ENCODE measurements around the gene GCGR. TPM values are rescaled to one million over a fixed set of nuclear protein-coding genes. Genes with fewer than 3 reads are reported as not detected.
A peak's percentile ranks its signal among the peaks of the same experiment; 100 is the strongest.

GCGR gene
- total RNA-seq, 2 experiments from 2014 or later: not detected

GRCh38 chr17:81819708-81820107, 15.8 kb downstream of the GCGR start:
- Mint-ChIP-seq H3K27me3 (peaks cover 3% of the 10 kb centered on the region), H3K9me3 (no peaks in the 10 kb centered on the region), H3K4me3 (no peak overlapping the region), H3K27ac (no peak overlapping the region), H3K4me1 (peaks cover 4% of the 10 kb centered on the region), H3K36me3 (no peaks in the 10 kb centered on the region)
- DNase-seq: no peak
- ATAC-seq (ENCODE audit: low read depth): no peak
- POLR2A ChIA-PET: interaction anchor here (0.9 kb wide), 1 partner anchor 8 kb away, joined by 3 read pairs; no protein-coding TSS in a partner anchor

- POLR2A ChIA-PET: no interaction called here
- Mint-ChIP-seq H3K4me3 (no peak overlapping the region), H3K27ac (no peak overlapping the region), H3K9me3 (no peaks in the 10 kb centered on the region), H3K27me3 (peaks cover 3% of the 10 kb centered on the region), H3K4me1 (peaks cover 4% of the 10 kb centered on the region), H3K36me3 (peaks cover under 1% of the 10 kb centered on the region)
- DNase-seq (no peak), ATAC-seq (ENCODE audit: low read depth) (no peak)
Observed at GRCh38 chr17:81821147-81821546, 17.2 kb downstream of the GCGR start.

DNA sequence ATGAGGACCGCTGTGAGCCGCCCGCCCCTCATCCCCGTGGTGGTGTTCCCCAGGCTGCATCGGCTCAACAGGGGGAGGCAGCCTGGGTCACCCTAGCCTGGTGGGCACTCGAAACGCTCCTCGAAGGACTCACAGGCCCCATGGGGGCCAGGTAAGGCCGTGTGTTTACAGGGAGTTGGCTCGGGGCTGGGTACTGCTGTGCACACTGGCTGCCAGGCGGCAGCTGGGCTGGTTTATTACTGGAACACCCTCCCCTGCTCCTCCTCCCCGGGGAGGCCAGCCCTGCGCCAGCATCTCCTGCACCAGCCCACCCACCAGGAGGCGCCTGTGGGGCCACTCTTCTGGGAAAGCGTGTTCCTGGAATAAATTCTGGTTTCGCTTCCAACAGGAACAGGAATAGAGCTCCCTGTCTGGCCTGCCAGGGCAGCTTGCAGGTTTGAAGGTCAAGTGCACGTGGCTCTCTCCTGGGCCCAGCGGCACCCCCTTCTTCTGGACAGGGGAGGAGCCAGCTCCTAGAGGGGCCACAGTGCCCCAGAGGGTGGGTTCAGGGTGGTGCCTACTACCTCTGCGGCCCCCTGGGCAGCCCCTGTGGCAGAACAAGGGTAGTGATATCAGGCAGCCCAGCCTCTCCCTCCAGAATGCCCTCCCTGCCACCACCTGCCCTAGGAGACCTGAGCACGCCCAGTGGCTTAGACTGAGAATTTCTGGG, 17.8 kb downstream of the GCGR start:
- no peak for DNase-seq
- POLR2A ChIA-PET: interaction anchor here (1.0 kb wide), 1 partner anchor 12 kb away, joined by 4 read pairs; the partner anchor contains the start of gene MCRIP1
- H3K27me3 Mint-ChIP-seq: peaks cover 3% of the 10 kb centered on the region
- no peaks in the 10 kb centered on the region for H3K9me3 Mint-ChIP-seq
- no peak overlapping the region for H3K27ac Mint-ChIP-seq
- ATAC-seq (ENCODE audit: low read depth): peak; percentile 36
- peaks cover 4% of the 10 kb centered on the region for H3K4me1 Mint-ChIP-seq
- peaks cover 1% of the 10 kb centered on the region for H3K36me3 Mint-ChIP-seq
- no peak overlapping the region for H3K4me3 Mint-ChIP-seq

DNA sequence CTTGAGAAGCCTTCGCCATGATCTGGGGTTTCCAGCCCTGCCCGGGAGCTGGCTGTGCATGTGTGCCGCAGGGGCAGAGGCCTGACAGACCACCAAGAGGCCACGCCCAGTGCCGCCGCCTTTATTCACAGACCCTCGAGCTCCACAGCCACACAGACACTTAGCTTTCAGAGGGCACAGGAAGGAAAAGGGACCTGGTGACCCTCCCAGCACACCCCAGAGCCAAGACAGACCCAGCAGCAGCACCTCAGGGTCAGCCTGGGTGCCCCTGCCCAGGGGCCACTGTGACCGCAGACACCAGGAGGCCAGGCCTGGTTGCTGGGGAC, 18.3 kb downstream of the GCGR start:
- Mint-ChIP-seq H3K36me3 (peaks cover 1% of the 10 kb centered on the region), H3K27me3 (peaks cover 3% of the 10 kb centered on the region), H3K9me3 (no peaks in the 10 kb centered on the region), H3K4me1 (peaks cover 4% of the 10 kb centered on the region), H3K4me3 (no peak overlapping the region), H3K27ac (no peak overlapping the region)
- no peak for ATAC-seq (ENCODE audit: low read depth)
- POLR2A ChIA-PET: interaction anchor here (0.6 to 1.0 kb wide), 2 partner anchors 11 to 15 kb away, joined by 3 to 4 read pairs; partner anchors contain the start of gene MCRIP1
- DNase-seq: no peak

- H3K4me1 Mint-ChIP-seq: peaks cover 4% of the 10 kb centered on the region
- no peak overlapping the region for H3K27ac Mint-ChIP-seq
- no peak overlapping the region for H3K4me3 Mint-ChIP-seq
- no peak for ATAC-seq (ENCODE audit: low read depth)
- H3K9me3 Mint-ChIP-seq: no peaks in the 10 kb centered on the region
- no peaks in the 10 kb centered on the region for H3K27me3 Mint-ChIP-seq
- DNase-seq: no peak
- POLR2A ChIA-PET: interaction anchor here (0.6 to 1.9 kb wide), 2 partner anchors 10 to 16 kb away, joined by 3 to 4 read pairs; partner anchors contain the start of gene MCRIP1
- peaks cover 1% of the 10 kb centered on the region for H3K36me3 Mint-ChIP-seq
Observed at GRCh38 chr17:81822996-81823819, 19.3 kb downstream of the GCGR start.

GRCh38 chr17:81823820-81824550, 20.0 kb downstream of the GCGR start:
- DNase-seq: no peak
- POLR2A ChIA-PET: interaction anchor here (1.9 kb wide), 1 partner anchor 9 kb away, joined by 4 read pairs; the partner anchor contains the start of gene MCRIP1
- Mint-ChIP-seq H3K36me3 (peaks cover 1% of the 10 kb centered on the region), H3K4me1 (peaks cover 6% of the 10 kb centered on the region), H3K9me3 (no peaks in the 10 kb centered on the region), H3K27me3 (no peaks in the 10 kb centered on the region), H3K27ac (no peak overlapping the region), H3K4me3 (no peak overlapping the region)
- no peak for ATAC-seq (ENCODE audit: low read depth)

DNA sequence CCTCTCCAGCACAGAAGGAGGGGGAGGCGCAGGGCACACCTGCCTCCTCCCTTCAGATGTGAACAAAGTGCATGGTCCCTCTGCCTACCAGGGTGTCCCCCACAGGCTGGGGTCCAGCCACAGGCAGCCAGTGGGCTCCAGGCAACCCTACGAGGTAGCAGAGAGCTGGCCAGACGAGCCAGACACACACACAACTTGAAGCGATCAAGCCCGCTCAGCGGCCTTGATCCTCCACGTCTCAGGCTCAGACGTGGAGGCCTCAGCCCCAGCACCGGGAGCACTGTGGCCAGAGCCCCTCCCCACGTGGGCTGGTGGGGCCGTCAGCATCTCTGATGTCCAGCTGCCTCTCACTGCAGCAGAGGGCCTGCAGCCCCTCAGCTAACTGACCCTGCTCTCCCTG, 20.6 kb downstream of the GCGR start:
- no peak for DNase-seq
- no peaks in the 10 kb centered on the region for H3K9me3 Mint-ChIP-seq
- H3K27ac Mint-ChIP-seq: no peak overlapping the region
- no peak overlapping the region for H3K4me3 Mint-ChIP-seq
- no peaks in the 10 kb centered on the region for H3K27me3 Mint-ChIP-seq
- POLR2A ChIA-PET: interaction anchor here (1.9 kb wide), 1 partner anchor 8 kb away, joined by 4 read pairs; the partner anchor contains the start of gene MCRIP1
- peaks cover 1% of the 10 kb centered on the region for H3K36me3 Mint-ChIP-seq
- ATAC-seq (ENCODE audit: low read depth): no peak
- H3K4me1 Mint-ChIP-seq: peaks cover 6% of the 10 kb centered on the region

DNA sequence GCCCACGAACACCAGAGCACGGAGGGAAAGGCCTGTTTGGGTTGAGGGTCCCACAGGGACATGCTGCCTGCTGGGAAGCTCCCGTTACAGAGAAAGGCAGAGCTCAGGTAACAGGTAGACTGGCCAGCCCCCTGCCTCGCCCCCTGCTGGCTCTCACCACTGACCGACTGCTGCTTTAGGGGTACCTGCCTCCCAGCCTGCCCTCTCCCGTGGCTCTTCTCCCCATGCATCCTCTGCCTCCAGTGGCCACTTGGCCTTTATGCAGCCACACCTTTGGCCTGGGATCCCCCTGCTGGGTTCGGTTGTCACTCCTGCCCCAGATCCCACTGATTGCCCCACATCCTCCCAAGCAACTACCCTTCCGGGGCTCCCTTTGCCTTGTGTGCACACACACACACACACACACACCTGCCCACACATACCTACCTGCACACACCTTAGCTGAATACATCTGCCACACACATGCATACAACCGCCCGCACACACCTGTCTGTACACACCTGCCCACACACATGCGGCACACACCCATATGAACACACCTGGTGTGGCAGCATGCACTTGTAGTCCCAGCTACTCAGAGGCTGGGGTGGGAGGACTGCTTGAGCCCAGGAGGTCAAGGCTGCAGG, 22.0 kb downstream of the GCGR start:
- no peaks in the 10 kb centered on the region for H3K27me3 Mint-ChIP-seq
- H3K36me3 Mint-ChIP-seq: peaks cover 1% of the 10 kb centered on the region
- ATAC-seq (ENCODE audit: low read depth): no peak
- H3K4me3 Mint-ChIP-seq: no peak overlapping the region
- H3K4me1 Mint-ChIP-seq: peaks cover 6% of the 10 kb centered on the region
- no peak for DNase-seq
- no peaks in the 10 kb centered on the region for H3K9me3 Mint-ChIP-seq
- H3K27ac Mint-ChIP-seq: peak overlapping the region; percentile 58
- POLR2A ChIA-PET: no interaction called here

DNA sequence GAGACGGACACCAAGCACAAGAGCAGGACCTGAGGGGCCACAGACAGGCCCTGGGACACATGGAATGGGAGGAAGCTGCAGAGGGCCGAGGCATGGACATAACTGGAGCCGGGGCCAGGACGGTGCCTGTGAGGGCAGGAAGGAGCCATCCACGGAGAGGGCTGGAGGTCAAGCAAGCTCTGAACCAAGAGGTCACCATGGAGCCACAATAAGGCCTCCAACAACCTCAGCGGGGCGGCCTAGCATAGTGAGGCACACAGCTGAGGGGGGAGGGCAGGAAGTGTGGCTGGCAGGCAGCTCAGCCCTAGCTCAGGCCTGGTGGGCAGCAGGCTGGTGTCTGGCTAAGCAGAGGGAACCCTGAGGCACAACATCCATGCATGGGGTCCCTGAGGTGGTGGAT, 24.7 kb downstream of the GCGR start:
- POLR2A ChIA-PET: interaction anchor here (0.6 kb wide), 1 partner anchor 389 kb away, joined by 3 read pairs; no protein-coding TSS in a partner anchor
- DNase-seq (no peak), ATAC-seq (ENCODE audit: low read depth) (no peak)
- Mint-ChIP-seq H3K4me3 (no peak overlapping the region), H3K27ac (no peak overlapping the region), H3K36me3 (peaks cover 3% of the 10 kb centered on the region), H3K27me3 (no peaks in the 10 kb centered on the region), H3K9me3 (no peaks in the 10 kb centered on the region), H3K4me1 (peaks cover 17% of the 10 kb centered on the region)

GRCh38 chr17:81829858-81830257, 25.9 kb downstream of the GCGR start:
- H3K9me3 Mint-ChIP-seq: no peaks in the 10 kb centered on the region
- peaks cover 17% of the 10 kb centered on the region for H3K4me1 Mint-ChIP-seq
- no peaks in the 10 kb centered on the region for H3K27me3 Mint-ChIP-seq
- H3K36me3 Mint-ChIP-seq: peaks cover 3% of the 10 kb centered on the region
- H3K27ac Mint-ChIP-seq: no peak overlapping the region
- H3K4me3 Mint-ChIP-seq: no peak overlapping the region
- POLR2A ChIA-PET: no interaction called here
- ATAC-seq (ENCODE audit: low read depth) (no peak), DNase-seq (no peak)

DNA sequence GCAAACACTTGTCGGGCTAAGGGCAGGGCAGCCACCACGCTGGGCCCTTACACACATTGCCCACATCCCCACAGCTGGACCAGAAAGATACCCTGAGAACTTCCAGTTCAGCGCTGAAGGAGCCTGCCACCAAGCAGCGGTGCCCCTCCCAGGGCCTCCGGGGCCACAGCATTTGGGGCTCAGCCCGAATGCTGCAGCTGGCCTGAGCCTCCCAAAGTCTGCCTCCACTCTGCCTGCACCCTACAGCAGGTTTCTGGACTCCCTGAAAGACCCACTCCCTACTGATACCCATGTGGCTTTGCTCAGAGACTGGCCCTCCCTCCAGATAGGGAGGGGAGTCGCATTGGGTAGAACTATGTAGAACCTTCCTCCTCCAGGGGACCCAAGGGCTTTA, 27.6 kb downstream of the GCGR start:
- DNase-seq (no peak), ATAC-seq (ENCODE audit: low read depth) (no peak)
- peak overlapping the region; percentile 98 for H3K4me3 Mint-ChIP-seq
- H3K27ac Mint-ChIP-seq: peak overlapping the region; percentile 97
- H3K4me1 Mint-ChIP-seq: peaks cover 21% of the 10 kb centered on the region
- no peaks in the 10 kb centered on the region for H3K9me3 Mint-ChIP-seq
- POLR2A ChIA-PET: interaction anchor here (0.9 to 1.0 kb wide), 2 partner anchors 119 to 129 kb away, joined by 3 read pairs; partner anchors contain the start of gene SLC25A10
- peaks cover 2% of the 10 kb centered on the region for H3K36me3 Mint-ChIP-seq
- H3K27me3 Mint-ChIP-seq: no peaks in the 10 kb centered on the region

GRCh38 chr17:81831957-81832607, 28.1 kb downstream of the GCGR start:
- peaks cover 2% of the 10 kb centered on the region for H3K36me3 Mint-ChIP-seq
- no peaks in the 10 kb centered on the region for H3K27me3 Mint-ChIP-seq
- POLR2A ChIA-PET: interaction anchor here (0.9 to 2.2 kb wide), 6 partner anchors 8 to 130 kb away, joined by 3 to 6 read pairs (median 4); partner anchors contain the start of gene SLC25A10
- H3K9me3 Mint-ChIP-seq: no peaks in the 10 kb centered on the region
- H3K4me1 Mint-ChIP-seq: peaks cover 21% of the 10 kb centered on the region
- peak overlapping the region; percentile 97 for H3K27ac Mint-ChIP-seq
- DNase-seq (peak; percentile 59), ATAC-seq (ENCODE audit: low read depth) (peak; percentile 48)
- peak overlapping the region; percentile 98 for H3K4me3 Mint-ChIP-seq

Data from activated naive CD8-positive, alpha-beta T cell treated with anti-CD3 and anti-CD28 coated beads, Interleukin-2, amount 10 ng/mL, durations not matched to agents 7 days and 5 days (primary cell).